Trophoblast cell (in vitro differentiated cells and primary cell): ENCODE results near the gene DMTF1.
"Not testable (repeated sequence)": the region's sequence is repeated elsewhere in the genome, so short reads cannot be mapped to it uniquely, and the experiment has no call there.

ENCODE experiments used
- DNase-seq, 2 donors: peaks; one replicate each; pipeline ENCODE4 v3.0.0-alpha.2; 2016
- H2AFZ ChIP-seq: 2 replicates; pipeline ENCODE4 v1.6.1; 2013; ENCODE audit warnings: low read length, moderate library complexity, mild to moderate bottlenecking; ENCODE audit not compliant: insufficient read depth, poor library complexity
- H2AK5ac ChIP-seq: 2 replicates; pipeline ENCODE4 v1.6.1; 2013; ENCODE audit warnings: mild to moderate bottlenecking, low read length
- H2BK120ac ChIP-seq: 2 replicates; pipeline ENCODE4 v1.6.1; 2013; ENCODE audit warnings: low read length, mild to moderate bottlenecking, moderate library complexity; ENCODE audit not compliant: insufficient read depth, poor library complexity
- H2BK12ac ChIP-seq: 2 replicates; pipeline ENCODE4 v1.6.1; 2013; ENCODE audit warnings: mild to moderate bottlenecking, low read length, moderate library complexity
- H2BK5ac ChIP-seq: 2 replicates; pipeline ENCODE4 v1.6.1; 2013; ENCODE audit warnings: low read length, low read depth, moderate library complexity, mild to moderate bottlenecking; ENCODE audit not compliant: poor library complexity
- H3K14ac ChIP-seq: 2 replicates; pipeline ENCODE4 v1.6.1; 2013; ENCODE audit warnings: mild to moderate bottlenecking, low read length
- H3K18ac ChIP-seq: 2 replicates; pipeline ENCODE4 v1.6.1; 2013; ENCODE audit warnings: mild to moderate bottlenecking, low read length
- H3K23ac ChIP-seq: 2 replicates; pipeline ENCODE4 v1.6.1; 2013; ENCODE audit warnings: low read length
- H3K27ac ChIP-seq: 2 replicates; pipeline ENCODE4 v1.5.1; 2013; ENCODE audit warnings: low read depth, mild to moderate bottlenecking, inconsistent platforms, low read length, moderate library complexity
- H3K27me3 ChIP-seq: 2 replicates; pipeline ENCODE4 v1.6.1; 2013; ENCODE audit warnings: inconsistent platforms, mild to moderate bottlenecking, low read length, moderate library complexity; ENCODE audit not compliant: insufficient read depth
- H3K36me3 ChIP-seq, 2 experiments: 1 replicate in 1 of 2; 2 replicates in 1 of 2; pipeline ENCODE4 v1.6.1; 2013; ENCODE audit warnings: low read length in 2 of 2, mild to moderate bottlenecking in 2 of 2, moderate library complexity in 1 of 2; ENCODE audit not compliant: insufficient read depth in 2 of 2, control insufficient read depth in 1 of 2
- H3K4ac ChIP-seq: 2 replicates; pipeline ENCODE4 v1.6.1; 2013; ENCODE audit warnings: low read depth, mild to moderate bottlenecking, low read length, moderate library complexity
- H3K4me1 ChIP-seq, 2 experiments: 1 replicate in 1 of 2; 2 replicates in 1 of 2; pipeline ENCODE4 v1.6.1; 2013; ENCODE audit warnings: low read length in 2 of 2, mild to moderate bottlenecking in 2 of 2, moderate library complexity in 1 of 2; ENCODE audit not compliant: insufficient read depth in 2 of 2, control insufficient read depth in 1 of 2
- H3K4me2 ChIP-seq: 2 replicates; pipeline ENCODE4 v1.6.1; 2013; ENCODE audit warnings: inconsistent platforms, mild to moderate bottlenecking, low read length, moderate library complexity
- H3K4me3 ChIP-seq: 2 replicates; pipeline ENCODE4 v1.5.1; 2013; ENCODE audit warnings: mild to moderate bottlenecking, low read depth, low read length, inconsistent platforms
- H3K79me1 ChIP-seq: one replicate; pipeline ENCODE4 v1.6.1; 2013; ENCODE audit warnings: low read length
- H3K79me2 ChIP-seq: 2 replicates; pipeline ENCODE4 v1.6.1; 2013; ENCODE audit warnings: low read length, mild to moderate bottlenecking; ENCODE audit not compliant: control insufficient read depth, insufficient read depth, poor library complexity
- H3K9ac ChIP-seq: 2 replicates; pipeline ENCODE4 v1.6.1; 2013; ENCODE audit warnings: mild to moderate bottlenecking, low read length
- H3K9me3 ChIP-seq: 2 replicates; pipeline ENCODE4 v1.6.1; 2013; ENCODE audit warnings: low read depth, mild to moderate bottlenecking, control low read depth, inconsistent platforms, low read length; ENCODE audit not compliant: insufficient read depth
- H4K12ac ChIP-seq: 2 replicates; pipeline ENCODE4 v1.6.1; 2013; ENCODE audit warnings: low read depth, mild to moderate bottlenecking, low read length, moderate library complexity
- H4K8ac ChIP-seq: 2 replicates; pipeline ENCODE4 v1.6.1; 2013; ENCODE audit warnings: low read depth, mild to moderate bottlenecking, low read length, moderate library complexity
- H4K91ac ChIP-seq: one replicate; pipeline ENCODE4 v1.6.1; 2013; ENCODE audit warnings: low read depth, mild to moderate bottlenecking, low read length, moderate library complexity
- WGBS: extraction: QIAGEN DNeasy Blood & Tissue Kit; methylation state at CpG from one replicate; pipeline ENCODE4 v1.1.7; 2013; ENCODE audit warnings: missing lambda C conversion rate; ENCODE audit not compliant: insufficient read length, insufficient coverage; ENCODE audit errors: extremely low coverage; 5-methylcytosine and 5-hydroxymethylcytosine counted together

The DMTF1 gene

DNA sequence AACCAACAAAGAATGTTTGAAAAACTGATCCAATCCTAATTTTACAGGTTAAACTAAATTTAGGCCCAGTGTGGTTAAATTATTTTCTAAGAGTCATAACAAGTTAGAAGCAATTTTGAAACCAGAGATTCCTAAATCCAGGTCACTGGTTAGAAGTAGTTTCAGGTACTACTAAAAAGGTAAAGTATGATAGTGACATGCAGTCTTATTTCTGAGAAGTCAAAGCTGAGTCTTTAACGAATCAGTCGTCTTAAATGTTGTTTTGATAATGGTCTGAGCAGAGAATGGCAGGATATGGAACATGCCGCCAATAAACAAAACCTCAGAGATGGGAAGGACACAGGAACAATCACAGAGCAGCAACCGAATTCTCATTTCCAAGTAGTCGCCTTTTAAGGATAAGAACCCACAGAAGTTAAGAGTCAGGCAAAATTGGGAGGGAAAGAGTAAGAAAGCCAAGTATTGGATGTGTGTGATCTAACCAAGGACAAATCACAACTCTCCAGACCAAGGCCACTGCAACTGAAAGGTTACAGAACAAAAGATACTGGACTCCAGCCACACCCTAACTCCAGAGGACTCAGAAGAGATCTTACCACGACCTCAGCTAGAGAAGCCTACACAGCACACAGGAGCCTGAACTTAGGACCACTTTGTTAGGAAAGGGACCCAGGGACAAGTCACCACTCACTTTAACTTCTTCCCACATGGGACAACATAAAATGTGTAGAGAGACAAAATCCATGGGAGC lies 47.6 kb downstream of the DMTF1 start:
- Histone ChIP-seq H2BK5ac (no peak overlapping the region), H3K9me3 (peaks cover 5% of the 10 kb centered on the region), H2AFZ (no peak overlapping the region), H4K91ac (no peak overlapping the region), H3K79me1 (no peaks in the 10 kb centered on the region), H4K8ac (no peak overlapping the region), H3K23ac (no peak overlapping the region), H3K9ac (no peak overlapping the region), H4K12ac (no peak overlapping the region), H2AK5ac (no peak overlapping the region), H3K27ac (no peak overlapping the region), H2BK120ac (no peak overlapping the region), H3K27me3 (no peaks in the 10 kb centered on the region), H2BK12ac (no peak overlapping the region), H3K4me3 (no peak overlapping the region), H3K4me1 (no peaks in the 10 kb centered on the region), H3K79me2 (no peaks in the 10 kb centered on the region), H3K14ac (no peak overlapping the region), H3K4me2 (no peak overlapping the region), H3K4ac (no peak overlapping the region), H3K36me3 (peaks cover 3 to 19% of the 10 kb centered on the region in 2 experiments), H3K18ac (no peak overlapping the region)
- no peak for DNase-seq
- WGBS = no CpG with 5 or more reads among the region's 6 CpGs

DNA sequence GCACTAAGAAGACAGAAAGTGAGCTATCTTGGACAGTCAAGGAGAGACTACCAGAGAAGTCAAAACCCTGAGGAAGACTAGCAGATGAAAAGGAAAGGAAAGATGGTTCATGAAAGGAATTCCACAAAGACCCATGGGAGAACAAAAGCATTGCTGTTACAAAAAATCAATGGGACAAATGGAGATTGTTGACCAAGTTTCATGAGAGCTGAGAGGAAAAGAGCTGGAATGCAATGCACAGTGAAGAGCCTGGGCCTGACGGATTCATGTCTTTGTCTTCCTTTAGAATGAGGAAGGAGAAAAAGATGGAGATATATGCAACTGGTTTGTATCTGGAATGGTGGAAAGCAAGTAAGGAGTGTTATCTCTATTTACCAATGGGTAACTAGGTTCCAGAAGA lies 50.0 kb downstream of the DMTF1 start:
- WGBS = no CpG with 5 or more reads among the region's 1 CpG
- no peak overlapping the region for H3K27ac ChIP-seq
- H3K14ac ChIP-seq = no peak overlapping the region
- H3K18ac ChIP-seq = no peak overlapping the region
- H3K79me2 ChIP-seq = no peaks in the 10 kb centered on the region
- H2AK5ac ChIP-seq = no peak overlapping the region
- no peaks in the 10 kb centered on the region for H3K27me3 ChIP-seq
- no peak overlapping the region for H2BK5ac ChIP-seq
- no peak overlapping the region for H3K23ac ChIP-seq
- H2BK120ac ChIP-seq = no peak overlapping the region
- H3K9ac ChIP-seq = no peak overlapping the region
- H3K79me1 ChIP-seq = no peaks in the 10 kb centered on the region
- no peak overlapping the region for H4K91ac ChIP-seq
- no peak overlapping the region for H2AFZ ChIP-seq
- no peak overlapping the region for H3K4me3 ChIP-seq
- DNase-seq = no peak
- no peak overlapping the region for H4K8ac ChIP-seq
- H3K4ac ChIP-seq = no peak overlapping the region
- H3K9me3 ChIP-seq = peaks cover 9% of the 10 kb centered on the region
- H2BK12ac ChIP-seq = no peak overlapping the region
- H3K36me3 ChIP-seq = peaks cover 3 to 20% of the 10 kb centered on the region in 2 experiments
- H3K4me1 ChIP-seq = no peaks in the 10 kb centered on the region
- H4K12ac ChIP-seq = no peak overlapping the region
- no peak overlapping the region for H3K4me2 ChIP-seq

DNA sequence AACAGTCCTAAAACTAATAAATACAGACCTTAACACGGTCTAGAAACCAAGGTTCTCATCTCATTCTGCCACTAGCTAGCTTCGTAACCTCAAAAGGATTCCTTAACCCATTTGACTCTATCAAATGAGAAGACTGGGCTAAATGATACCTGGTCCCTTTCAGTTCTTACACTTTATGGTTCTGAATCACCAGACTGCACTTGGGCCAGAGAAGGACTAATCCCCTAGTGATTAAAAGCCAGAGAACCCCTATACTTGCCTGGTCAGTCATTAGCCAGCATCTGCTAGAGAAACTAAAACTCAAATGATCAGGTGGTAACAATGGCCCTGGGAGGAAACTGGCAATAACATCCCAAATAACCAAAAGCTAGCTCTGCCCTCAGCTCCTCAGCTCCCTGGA lies 50.5 kb downstream of the DMTF1 start:
- Histone ChIP-seq H3K4me3 (no peak overlapping the region), H4K8ac (no peak overlapping the region), H2BK120ac (no peak overlapping the region), H3K9me3 (peaks cover 9% of the 10 kb centered on the region), H3K27me3 (no peaks in the 10 kb centered on the region), H3K14ac (no peak overlapping the region), H2AFZ (no peak overlapping the region), H3K79me2 (no peaks in the 10 kb centered on the region), H3K36me3 (peaks cover 3 to 20% of the 10 kb centered on the region in 2 experiments), H4K91ac (no peak overlapping the region), H3K23ac (no peak overlapping the region), H3K27ac (no peak overlapping the region), H2BK5ac (no peak overlapping the region), H2BK12ac (no peak overlapping the region), H2AK5ac (no peak overlapping the region), H3K79me1 (no peaks in the 10 kb centered on the region), H3K4me1 (no peaks in the 10 kb centered on the region), H3K4me2 (no peak overlapping the region), H3K9ac (no peak overlapping the region), H3K18ac (no peak overlapping the region), H4K12ac (no peak overlapping the region), H3K4ac (no peak overlapping the region)
- DNase-seq = no peak
- WGBS = no CpG with 5 or more reads among the region's 2 CpGs

DNA sequence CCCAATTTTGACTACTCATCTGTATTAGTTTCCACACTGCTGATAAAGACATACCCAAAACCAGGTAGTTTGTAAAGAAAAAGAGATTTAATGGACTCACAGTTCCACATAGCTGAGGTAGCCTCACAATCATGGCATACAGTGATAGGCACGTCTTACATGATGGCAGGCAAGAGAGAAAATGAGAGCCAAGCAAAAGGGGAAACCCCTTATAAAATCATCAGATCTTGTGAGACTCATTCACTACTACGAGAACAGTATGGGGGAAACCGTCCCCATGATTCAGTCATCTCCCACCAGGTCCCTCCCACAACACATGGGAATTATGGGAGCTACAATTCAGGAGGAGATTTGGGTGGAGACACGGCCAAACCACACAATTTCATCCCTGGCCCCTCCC lies 51.7 kb downstream of the DMTF1 start:
- H2AK5ac ChIP-seq, H2BK5ac ChIP-seq, H3K23ac ChIP-seq, H4K91ac ChIP-seq, H3K4ac ChIP-seq, H3K27ac ChIP-seq, H3K79me1 ChIP-seq, H2BK120ac ChIP-seq, H3K9me3 ChIP-seq, H4K12ac ChIP-seq, H3K4me3 ChIP-seq, H4K8ac ChIP-seq, H3K14ac ChIP-seq, H3K18ac ChIP-seq, H3K79me2 ChIP-seq, H2AFZ ChIP-seq, H3K4me2 ChIP-seq, H2BK12ac ChIP-seq, DNase-seq, H3K4me1 ChIP-seq, H3K27me3 ChIP-seq, H3K9ac ChIP-seq: not testable (repeated sequence)
- peaks cover 3 to 24% of the 10 kb centered on the region in 2 experiments for H3K36me3 ChIP-seq
- WGBS = no CpG with 5 or more reads among the region's 4 CpGs
